Endodermal cell (in vitro differentiated cells): ENCODE data around the gene TRAK1. TPM values are rescaled to one million over a fixed set of nuclear protein-coding genes. Genes with fewer than 3 reads are reported as not detected.
A peak's percentile ranks its signal among the peaks of the same experiment; 100 is the strongest.

ENCODE experiments used
- DNase-seq: peaks from one replicate; pipeline ENCODE4 v3.0.0-alpha.2; 2017
- H3K27ac ChIP-seq: 2 replicates; pipeline ENCODE4 v1.5.1; 2013; ENCODE audit warnings: mild to moderate bottlenecking, low read depth, low read length, moderate library complexity
- H3K27me3 ChIP-seq: 2 replicates; pipeline ENCODE4 v1.6.1; 2013; ENCODE audit warnings: mild to moderate bottlenecking, low read length, moderate library complexity; ENCODE audit not compliant: insufficient read depth, control insufficient read depth, poor library complexity, severe bottlenecking
- H3K36me3 ChIP-seq: 2 replicates; pipeline ENCODE4 v1.7.0; 2013; ENCODE audit warnings: mild to moderate bottlenecking, low read length, moderate library complexity; ENCODE audit not compliant: control insufficient read depth, insufficient read depth
- H3K4me1 ChIP-seq: one replicate; pipeline ENCODE4 v1.7.0; 2013; ENCODE audit warnings: low read length; ENCODE audit not compliant: control insufficient read depth, insufficient read depth
- H3K4me3 ChIP-seq: 2 replicates; pipeline ENCODE4 v1.5.1; 2013; ENCODE audit warnings: mild to moderate bottlenecking, low read length, moderate library complexity
- H3K9ac ChIP-seq: 2 replicates; pipeline ENCODE4 v1.6.1; 2013; ENCODE audit warnings: mild to moderate bottlenecking, low read length, moderate library complexity; ENCODE audit not compliant: poor library complexity, severe bottlenecking; ENCODE audit errors: extremely low read depth
- H3K9me3 ChIP-seq: 2 replicates; pipeline ENCODE4 v1.6.1; 2013; ENCODE audit warnings: mild to moderate bottlenecking, low read length, moderate library complexity; ENCODE audit not compliant: control insufficient read depth
- H3K27ac Mint-ChIP-seq: 2 replicates; pipeline ENCODE4 v1.8.0; 2020; ENCODE audit warnings: mixed read lengths
- H3K27me3 Mint-ChIP-seq: 2 replicates; pipeline ENCODE4 v1.8.0; 2021; ENCODE audit warnings: mild to moderate bottlenecking, mixed read lengths; ENCODE audit not compliant: insufficient read depth
- H3K36me3 Mint-ChIP-seq: 2 replicates; pipeline ENCODE4 v1.8.0; 2020; ENCODE audit warnings: low read depth, mixed read lengths
- H3K4me1 Mint-ChIP-seq: 2 replicates; pipeline ENCODE4 v1.8.0; 2020; ENCODE audit warnings: mixed read lengths
- H3K4me3 Mint-ChIP-seq: 2 replicates; pipeline ENCODE4 v1.8.0; 2020; ENCODE audit warnings: mild to moderate bottlenecking, moderate library complexity, mixed read lengths
- H3K9me3 Mint-ChIP-seq: 2 replicates; pipeline ENCODE4 v1.8.0; 2020; ENCODE audit warnings: mild to moderate bottlenecking, mixed read lengths
- CTCF ChIP-seq: fragments of 200-600 bp; sonication (generic); conservative IDR thresholded peaks from 2 replicates; pipeline ENCODE4 v1.5.0; 2021; ENCODE audit warnings: antibody characterized with exemption, mild to moderate bottlenecking
- WGBS, 2 experiments: methylation state at CpG; one replicate each; pipeline versions ENCODE4 v1.1.5 to v1.1.7; 2013; ENCODE audit warnings: missing lambda C conversion rate in 2 of 2, mixed read lengths in 1 of 2; ENCODE audit not compliant: insufficient coverage in 1 of 2, insufficient read length in 1 of 2; 5-methylcytosine and 5-hydroxymethylcytosine counted together
- total RNA-seq, 2 donors: library from RNA; stranded (reverse); fragmentation: NEBNext Ultra II Directional in 1 of 2; extraction: Animal tissue kit (Norgen Biotek cat#: 25700) in 1 of 2; gene quantifications; 2 replicates in 1 of 2; 3 replicates in 1 of 2; pipeline ENCODE4 v1.2.1, GENCODE V29; 2021

TRAK1 gene
- total RNA-seq, 2 donors from 2014 or later = 29.8 to 31.0 TPM

GRCh38 chr3:42188376-42188775 is 97.2 kb downstream of the TRAK1 start:
- Histone ChIP-seq H3K9me3 (no peaks in the 10 kb centered on the region), H3K36me3 (peaks cover 19% of the 10 kb centered on the region), H3K27me3 (no peaks in the 10 kb centered on the region), H3K27ac (no peak overlapping the region), H3K9ac (no peak overlapping the region), H3K4me1 (no peaks in the 10 kb centered on the region), H3K4me3 (no peak overlapping the region)
- no peak overlapping the region for H3K4me3 Mint-ChIP-seq
- H3K4me1 Mint-ChIP-seq = peaks cover 20% of the 10 kb centered on the region
- peaks cover 34% of the 10 kb centered on the region for H3K36me3 Mint-ChIP-seq
- H3K27me3 Mint-ChIP-seq = no peaks in the 10 kb centered on the region
- no peak for TF ChIP-seq CTCF
- H3K9me3 Mint-ChIP-seq = no peaks in the 10 kb centered on the region
- H3K27ac Mint-ChIP-seq = no peak overlapping the region
- 97 to 100% methylated on average over 1 of the region's 1 CpG for WGBS, 2 experiments
- DNase-seq = no peak

GRCh38 chr3:42189001-42189460 is 97.9 kb downstream of the TRAK1 start:
- Mint-ChIP-seq H3K36me3 (peaks cover 38% of the 10 kb centered on the region), H3K27me3 (no peaks in the 10 kb centered on the region), H3K27ac (peak overlapping the region; percentile 64), H3K4me1 (peaks cover 16% of the 10 kb centered on the region), H3K9me3 (no peaks in the 10 kb centered on the region), H3K4me3 (no peak overlapping the region)
- Histone ChIP-seq H3K9me3 (no peaks in the 10 kb centered on the region), H3K4me1 (no peaks in the 10 kb centered on the region), H3K27me3 (no peaks in the 10 kb centered on the region), H3K27ac (no peak overlapping the region), H3K9ac (no peak overlapping the region), H3K4me3 (no peak overlapping the region), H3K36me3 (peaks cover 24% of the 10 kb centered on the region)
- no peak for TF ChIP-seq CTCF
- 95% methylated on average over 3 to 6 of the region's 6 CpGs for WGBS, 2 experiments
- no peak for DNase-seq

- no peaks in the 10 kb centered on the region for H3K27me3 ChIP-seq
- DNase-seq = no peak
- 87 to 100% methylated on average over 3 to 6 of the region's 6 CpGs for WGBS, 2 experiments
- no peak overlapping the region for H3K9ac ChIP-seq
- peaks cover 31% of the 10 kb centered on the region for H3K36me3 ChIP-seq
- no peaks in the 10 kb centered on the region for H3K9me3 Mint-ChIP-seq
- TF ChIP-seq CTCF = no peak
- peaks cover 16% of the 10 kb centered on the region for H3K4me1 Mint-ChIP-seq
- no peak overlapping the region for H3K27ac Mint-ChIP-seq
- H3K9me3 ChIP-seq = no peaks in the 10 kb centered on the region
- H3K4me3 Mint-ChIP-seq = no peak overlapping the region
- H3K36me3 Mint-ChIP-seq = peaks cover 42% of the 10 kb centered on the region
- no peak overlapping the region for H3K4me3 ChIP-seq
- no peaks in the 10 kb centered on the region for H3K27me3 Mint-ChIP-seq
- no peak overlapping the region for H3K27ac ChIP-seq
- no peaks in the 10 kb centered on the region for H3K4me1 ChIP-seq
Observed at GRCh38 chr3:42189736-42190135, 98.6 kb downstream of the TRAK1 start.
